Measurements from ENCODE around the gene CEP350.
"Not testable (repeated sequence)": the region's sequence is repeated elsewhere in the genome, so short reads cannot be mapped to it uniquely, and the experiment has no call there.

The CEP350 gene

DNA sequence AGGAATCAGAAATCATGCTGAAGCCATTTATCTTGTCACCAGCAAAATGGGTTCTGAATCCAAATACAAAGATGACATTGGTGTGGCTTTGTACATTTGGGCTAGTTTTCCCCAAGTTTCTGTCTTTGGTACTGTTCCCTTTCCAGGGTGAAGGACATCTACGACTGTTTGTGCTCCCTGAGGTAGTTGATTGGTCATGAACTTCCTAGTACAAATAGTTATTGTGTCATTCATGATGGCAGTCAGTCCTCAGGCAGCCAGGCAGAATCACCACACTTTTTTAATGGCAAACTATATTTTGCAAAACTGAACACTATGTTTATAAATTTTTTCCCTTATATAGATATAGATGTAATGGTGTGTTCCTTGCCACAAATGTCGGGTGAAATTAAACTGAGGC, 46.0 kb downstream of the CEP350 start:
- 100% methylated on average over 1 of the region's 2 CpGs for WGBS
- Histone ChIP-seq H3K9ac (ENCODE audit: low read depth, low read length) (no peak overlapping the region), H3K27me3 (ENCODE audit: insufficient read depth, low read length) (no peaks in the 10 kb centered on the region), H3K27ac (ENCODE audit: low read depth, low read length) (no peak overlapping the region), H3K9me3 (ENCODE audit: insufficient read depth, low read depth, low read length) (no peaks in the 10 kb centered on the region), H3K36me3 (ENCODE audit: insufficient read depth, low read length) (peaks cover 37% of the 10 kb centered on the region), H3K4me1 (ENCODE audit: insufficient read depth, low read length) (no peaks in the 10 kb centered on the region), H3K4me3 (ENCODE audit: low read length) (no peak overlapping the region)

DNA sequence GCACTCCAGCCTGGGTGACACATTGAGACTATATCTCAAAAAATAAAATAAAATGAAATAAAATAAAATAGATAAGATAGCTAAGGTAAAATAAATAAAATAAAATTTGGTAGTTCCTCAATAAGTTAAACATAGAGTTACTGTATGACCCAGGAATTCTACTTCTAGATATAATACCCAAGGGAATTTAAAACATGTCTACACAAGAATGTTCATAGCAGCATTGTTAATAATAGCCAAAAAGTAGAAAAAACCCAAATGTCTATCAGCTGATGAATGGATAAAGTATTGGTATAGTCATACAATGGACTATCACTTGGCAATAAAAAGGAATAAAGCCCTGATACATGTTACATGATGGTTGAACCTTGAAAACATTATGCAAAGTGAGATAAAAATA, 47.8 kb downstream of the CEP350 start:
- H3K4me1 ChIP-seq (ENCODE audit: insufficient read depth, low read length): no peaks in the 10 kb centered on the region
- H3K36me3 ChIP-seq (ENCODE audit: insufficient read depth, low read length): peaks cover 37% of the 10 kb centered on the region
- no peaks in the 10 kb centered on the region for H3K9me3 ChIP-seq (ENCODE audit: insufficient read depth, low read depth, low read length)
- H3K27me3 ChIP-seq (ENCODE audit: insufficient read depth, low read length): no peaks in the 10 kb centered on the region
- H3K4me3 ChIP-seq (ENCODE audit: low read length): no peak overlapping the region
- H3K9ac ChIP-seq (ENCODE audit: low read depth, low read length): no peak overlapping the region
- no peak overlapping the region for H3K27ac ChIP-seq (ENCODE audit: low read depth, low read length)

GRCh38 chr1:180003026-180003695, 48.6 kb downstream of the CEP350 start:
- Histone ChIP-seq H3K4me1 (ENCODE audit: insufficient read depth, low read length) (no peaks in the 10 kb centered on the region), H3K27ac (ENCODE audit: low read depth, low read length) (no peak overlapping the region), H3K4me3 (ENCODE audit: low read length) (no peak overlapping the region), H3K36me3 (ENCODE audit: insufficient read depth, low read length) (peaks cover 34% of the 10 kb centered on the region), H3K27me3 (ENCODE audit: insufficient read depth, low read length) (no peaks in the 10 kb centered on the region), H3K9me3 (ENCODE audit: insufficient read depth, low read depth, low read length) (no peaks in the 10 kb centered on the region), H3K9ac (ENCODE audit: low read depth, low read length) (no peak overlapping the region)
- WGBS: 96% methylated on average over 2 of the region's 3 CpGs

DNA sequence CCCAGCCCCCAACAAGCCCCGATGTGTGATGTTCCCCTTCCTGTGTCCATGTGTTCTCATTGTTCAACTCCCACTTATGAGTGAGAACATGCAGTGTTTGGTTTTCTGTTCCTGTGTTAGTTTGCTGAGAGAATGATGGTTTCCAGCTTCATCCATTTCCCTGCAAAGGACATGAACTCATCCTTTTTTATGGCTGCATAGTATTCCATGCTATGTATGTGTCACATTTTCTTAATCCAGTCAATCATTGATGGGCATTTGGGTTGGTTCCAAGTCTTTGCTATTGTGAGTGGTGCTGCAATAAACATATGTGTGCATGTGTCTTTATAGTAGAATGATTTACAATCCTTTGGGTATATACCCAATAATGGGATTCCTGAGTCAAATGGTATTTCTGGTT, 52.2 kb downstream of the CEP350 start:
- H3K9ac ChIP-seq (ENCODE audit: low read depth, low read length); H3K4me3 ChIP-seq (ENCODE audit: low read length); H3K9me3 ChIP-seq (ENCODE audit: insufficient read depth, low read depth, low read length); H3K27ac ChIP-seq (ENCODE audit: low read depth, low read length); H3K27me3 ChIP-seq (ENCODE audit: insufficient read depth, low read length); H3K4me1 ChIP-seq (ENCODE audit: insufficient read depth, low read length): not testable (repeated sequence)
- 100% methylated on average over 1 of the region's 1 CpG for WGBS
- peaks cover 31% of the 10 kb centered on the region for H3K36me3 ChIP-seq (ENCODE audit: insufficient read depth, low read length)

DNA sequence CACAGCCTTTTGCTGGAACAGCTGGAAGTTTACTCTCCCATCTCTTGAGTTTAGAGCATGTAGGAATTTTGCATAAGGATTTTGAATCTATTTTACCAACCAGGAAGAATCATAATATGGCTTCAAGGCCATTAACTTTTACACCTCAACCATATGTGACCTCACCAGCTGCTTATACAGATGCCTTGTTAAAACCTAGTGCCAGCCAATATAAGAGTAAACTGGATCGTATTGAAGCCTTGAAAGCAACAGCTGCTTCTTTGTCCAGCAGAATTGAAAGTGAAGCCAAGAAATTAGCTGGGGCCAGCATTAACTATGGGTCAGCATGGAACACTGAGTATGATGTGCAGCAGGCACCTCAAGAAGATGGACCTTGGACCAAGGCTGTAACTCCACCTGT, 65.4 kb downstream of the CEP350 start:
- Histone ChIP-seq H3K9me3 (ENCODE audit: insufficient read depth, low read depth, low read length) (no peaks in the 10 kb centered on the region), H3K9ac (ENCODE audit: low read depth, low read length) (no peak overlapping the region), H3K36me3 (ENCODE audit: insufficient read depth, low read length) (peaks cover 94% of the 10 kb centered on the region), H3K4me1 (ENCODE audit: insufficient read depth, low read length) (no peaks in the 10 kb centered on the region), H3K4me3 (ENCODE audit: low read length) (no peak overlapping the region), H3K27me3 (ENCODE audit: insufficient read depth, low read length) (no peaks in the 10 kb centered on the region), H3K27ac (ENCODE audit: low read depth, low read length) (no peak overlapping the region)
- 95% methylated on average over 1 of the region's 1 CpG for WGBS

GRCh38 chr1:180026556-180026955, 71.9 kb downstream of the CEP350 start:
- H3K9me3 ChIP-seq (ENCODE audit: insufficient read depth, low read depth, low read length): no peaks in the 10 kb centered on the region
- no peak overlapping the region for H3K9ac ChIP-seq (ENCODE audit: low read depth, low read length)
- no peaks in the 10 kb centered on the region for H3K27me3 ChIP-seq (ENCODE audit: insufficient read depth, low read length)
- H3K27ac ChIP-seq (ENCODE audit: low read depth, low read length): no peak overlapping the region
- H3K4me1 ChIP-seq (ENCODE audit: insufficient read depth, low read length): no peaks in the 10 kb centered on the region
- 100% methylated on average over 2 of the region's 3 CpGs for WGBS
- no peak overlapping the region for H3K4me3 ChIP-seq (ENCODE audit: low read length)
- peaks cover 86% of the 10 kb centered on the region for H3K36me3 ChIP-seq (ENCODE audit: insufficient read depth, low read length)

DNA sequence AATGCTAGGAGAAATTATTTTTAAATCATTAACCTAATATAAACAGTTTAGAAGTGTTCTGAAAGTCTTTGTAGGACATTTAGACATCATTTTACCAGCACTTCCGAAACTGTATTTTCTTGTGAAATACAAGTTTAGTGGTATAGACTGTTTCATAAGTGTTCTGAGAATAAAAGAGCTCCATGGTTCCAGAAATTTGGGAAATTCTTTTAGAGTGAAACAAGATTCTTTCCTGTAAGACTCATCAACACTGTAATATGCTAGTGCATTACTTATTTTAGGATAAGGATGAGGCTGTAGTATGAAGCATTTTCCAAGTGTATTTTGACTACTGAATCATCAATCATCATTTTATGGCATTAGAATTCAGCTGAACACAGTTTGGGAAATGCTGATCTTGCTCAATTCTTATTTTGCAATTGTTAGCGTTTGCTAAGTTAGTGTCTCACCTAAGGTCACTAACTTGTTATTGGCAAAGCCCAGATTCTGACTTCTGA, 73.4 kb downstream of the CEP350 start:
- H3K27me3 ChIP-seq (ENCODE audit: insufficient read depth, low read length): no peaks in the 10 kb centered on the region
- no peak overlapping the region for H3K27ac ChIP-seq (ENCODE audit: low read depth, low read length)
- H3K4me1 ChIP-seq (ENCODE audit: insufficient read depth, low read length): no peaks in the 10 kb centered on the region
- WGBS: 98% methylated on average over 2 of the region's 2 CpGs
- H3K9me3 ChIP-seq (ENCODE audit: insufficient read depth, low read depth, low read length): no peaks in the 10 kb centered on the region
- H3K36me3 ChIP-seq (ENCODE audit: insufficient read depth, low read length): peaks cover 84% of the 10 kb centered on the region
- H3K4me3 ChIP-seq (ENCODE audit: low read length): no peak overlapping the region
- H3K9ac ChIP-seq (ENCODE audit: low read depth, low read length): no peak overlapping the region

DNA sequence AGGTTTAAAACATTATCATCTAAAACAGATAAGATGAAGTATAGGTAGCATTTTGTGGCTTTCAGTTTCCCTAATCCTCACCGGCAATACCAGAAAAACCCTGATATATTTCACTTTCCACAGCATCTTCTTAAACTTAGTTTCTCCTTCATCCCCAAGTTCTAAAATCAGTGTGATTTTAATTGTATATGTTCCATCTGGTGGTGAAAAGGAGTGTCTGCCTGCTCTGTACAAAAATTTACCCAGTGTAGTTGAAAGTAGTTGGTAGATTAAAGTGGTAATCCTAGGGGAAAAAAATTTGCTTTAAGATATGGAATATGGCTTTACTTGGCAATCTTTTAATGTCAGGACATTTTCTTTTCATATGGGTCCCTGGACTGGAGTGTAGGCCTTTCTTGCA, 74.3 kb downstream of the CEP350 start:
- Histone ChIP-seq H3K4me1 (ENCODE audit: insufficient read depth, low read length) (no peaks in the 10 kb centered on the region), H3K27ac (ENCODE audit: low read depth, low read length) (no peak overlapping the region), H3K9me3 (ENCODE audit: insufficient read depth, low read depth, low read length) (no peaks in the 10 kb centered on the region), H3K27me3 (ENCODE audit: insufficient read depth, low read length) (no peaks in the 10 kb centered on the region), H3K36me3 (ENCODE audit: insufficient read depth, low read length) (peaks cover 84% of the 10 kb centered on the region), H3K9ac (ENCODE audit: low read depth, low read length) (no peak overlapping the region), H3K4me3 (ENCODE audit: low read length) (no peak overlapping the region)
- no CpG with 5 or more reads among the region's 1 CpG for WGBS

DNA sequence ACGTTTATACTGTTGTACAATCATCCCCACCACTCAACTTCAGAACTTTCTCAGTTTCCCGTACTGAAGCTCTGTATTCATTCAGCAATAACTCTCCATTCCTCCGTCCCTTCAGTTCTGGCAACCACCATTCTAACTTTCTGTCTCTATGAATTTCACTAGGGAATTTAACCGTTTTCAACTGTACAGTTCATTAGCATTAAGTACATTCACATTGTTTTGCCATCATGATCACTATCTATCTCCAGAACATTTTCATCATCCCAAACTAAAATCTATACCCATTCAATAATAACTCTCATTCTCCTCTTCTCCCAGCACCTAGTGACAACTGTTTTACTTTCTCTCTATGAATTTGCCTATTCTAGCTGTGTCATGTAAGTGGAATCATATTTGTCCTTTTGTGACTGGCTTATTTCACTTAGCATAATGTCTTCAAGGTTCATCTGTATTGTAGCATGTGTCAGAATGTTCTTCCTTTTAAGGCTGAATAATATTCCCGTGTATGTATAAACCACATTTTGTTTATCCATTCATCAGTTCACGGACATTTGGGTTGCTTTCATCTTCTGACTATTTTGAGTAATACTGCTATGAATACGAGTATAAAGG, 75.0 kb downstream of the CEP350 start:
- H3K27me3 ChIP-seq (ENCODE audit: insufficient read depth, low read length): no peaks in the 10 kb centered on the region
- H3K4me3 ChIP-seq (ENCODE audit: low read length): no peak overlapping the region
- H3K9ac ChIP-seq (ENCODE audit: low read depth, low read length): no peak overlapping the region
- H3K4me1 ChIP-seq (ENCODE audit: insufficient read depth, low read length): no peaks in the 10 kb centered on the region
- no peaks in the 10 kb centered on the region for H3K9me3 ChIP-seq (ENCODE audit: insufficient read depth, low read depth, low read length)
- no peak overlapping the region for H3K27ac ChIP-seq (ENCODE audit: low read depth, low read length)
- 77% methylated on average over 6 of the region's 7 CpGs for WGBS
- peaks cover 84% of the 10 kb centered on the region for H3K36me3 ChIP-seq (ENCODE audit: insufficient read depth, low read length)

DNA sequence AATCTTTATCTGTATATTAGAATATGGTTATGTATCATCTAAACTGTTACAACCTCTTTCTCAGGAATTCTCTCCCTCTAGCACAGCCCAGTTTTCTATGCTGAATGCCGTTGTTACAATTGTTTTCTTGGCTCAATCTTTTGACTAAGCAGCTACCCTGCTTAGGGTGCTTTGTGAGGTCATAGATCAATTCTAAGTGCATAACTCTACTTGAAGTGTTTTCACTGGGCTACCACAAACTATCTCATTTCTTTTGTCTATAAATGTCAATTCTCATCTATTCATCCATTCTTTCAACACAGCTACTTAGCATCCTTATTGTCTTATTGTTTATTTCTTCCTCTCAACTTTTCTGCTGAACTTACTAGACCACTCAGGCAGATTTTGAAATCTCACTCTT, 77.1 kb downstream of the CEP350 start:
- no peaks in the 10 kb centered on the region for H3K4me1 ChIP-seq (ENCODE audit: insufficient read depth, low read length)
- no peaks in the 10 kb centered on the region for H3K9me3 ChIP-seq (ENCODE audit: insufficient read depth, low read depth, low read length)
- no peak overlapping the region for H3K27ac ChIP-seq (ENCODE audit: low read depth, low read length)
- no peak overlapping the region for H3K4me3 ChIP-seq (ENCODE audit: low read length)
- 96% methylated on average over 1 of the region's 1 CpG for WGBS
- peaks cover 84% of the 10 kb centered on the region for H3K36me3 ChIP-seq (ENCODE audit: insufficient read depth, low read length)
- H3K27me3 ChIP-seq (ENCODE audit: insufficient read depth, low read length): no peaks in the 10 kb centered on the region
- no peak overlapping the region for H3K9ac ChIP-seq (ENCODE audit: low read depth, low read length)

DNA sequence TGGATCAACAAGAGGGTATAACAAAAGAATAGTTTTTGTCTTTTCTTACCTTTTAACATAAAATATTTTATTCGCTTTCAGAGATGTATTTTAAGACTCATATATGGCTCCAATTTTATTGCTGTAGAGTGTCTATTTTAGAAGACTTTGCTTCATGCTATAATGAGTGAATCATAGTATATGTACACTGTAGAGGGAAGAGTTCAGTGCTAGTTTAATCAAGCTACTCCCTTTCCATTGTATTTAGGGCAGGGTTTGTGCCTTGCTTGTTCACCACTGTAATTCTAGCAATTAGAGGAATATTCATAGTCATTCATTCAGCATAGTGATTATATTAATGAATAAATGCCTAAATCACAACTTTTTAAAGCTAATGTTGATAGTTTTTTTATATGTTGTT, 78.8 kb downstream of the CEP350 start:
- no peaks in the 10 kb centered on the region for H3K27me3 ChIP-seq (ENCODE audit: insufficient read depth, low read length)
- H3K9ac ChIP-seq (ENCODE audit: low read depth, low read length): no peak overlapping the region
- H3K9me3 ChIP-seq (ENCODE audit: insufficient read depth, low read depth, low read length): no peaks in the 10 kb centered on the region
- H3K27ac ChIP-seq (ENCODE audit: low read depth, low read length): no peak overlapping the region
- H3K4me1 ChIP-seq (ENCODE audit: insufficient read depth, low read length): no peaks in the 10 kb centered on the region
- H3K4me3 ChIP-seq (ENCODE audit: low read length): no peak overlapping the region
- H3K36me3 ChIP-seq (ENCODE audit: insufficient read depth, low read length): peaks cover 80% of the 10 kb centered on the region
- no CpG with 5 or more reads among the region's 1 CpG for WGBS

DNA sequence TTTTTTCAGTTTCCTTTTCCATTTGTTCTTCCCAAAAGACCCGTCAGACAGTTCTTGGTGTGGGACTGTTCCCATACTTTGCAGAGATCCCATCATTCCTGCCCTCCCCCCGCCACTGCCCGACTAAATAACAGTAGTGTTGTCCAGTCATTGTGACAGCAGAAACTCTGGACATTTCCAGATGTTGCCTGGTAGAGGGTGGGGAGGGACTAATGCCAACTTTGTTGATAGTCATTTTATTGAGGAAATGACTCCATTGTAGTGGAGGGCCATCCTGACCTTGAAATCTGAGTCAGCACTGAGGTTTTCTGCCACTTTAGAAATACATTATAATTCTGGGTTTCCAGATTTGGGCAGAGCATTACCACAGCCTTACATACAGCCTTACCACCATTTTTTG, 85.4 kb downstream of the CEP350 start:
- Histone ChIP-seq H3K4me1 (ENCODE audit: insufficient read depth, low read length) (no peaks in the 10 kb centered on the region), H3K36me3 (ENCODE audit: insufficient read depth, low read length) (peaks cover 73% of the 10 kb centered on the region), H3K9ac (ENCODE audit: low read depth, low read length) (no peak overlapping the region), H3K9me3 (ENCODE audit: insufficient read depth, low read depth, low read length) (no peaks in the 10 kb centered on the region), H3K27ac (ENCODE audit: low read depth, low read length) (no peak overlapping the region), H3K4me3 (ENCODE audit: low read length) (no peak overlapping the region), H3K27me3 (ENCODE audit: insufficient read depth, low read length) (no peaks in the 10 kb centered on the region)
- 93% methylated on average over 3 of the region's 3 CpGs for WGBS

Measured in HUES64 (cell line).